Neural cell (in vitro differentiated cells): Measurements from ENCODE around the gene KBTBD6.

Source experiments
- CTCF ChIP-seq: fragments of 450-650 bp; IDR thresholded peaks from 2 replicates; pipeline ENCODE4 v1.5.1; 2014; ENCODE audit warnings: antibody characterized with exemption, mild to moderate bottlenecking, moderate library complexity; ENCODE audit not compliant: poor library complexity, severe bottlenecking
- EP300 ChIP-seq: fragments of 450-650 bp; conservative IDR thresholded peaks from 2 replicates; pipeline ENCODE4 v1.6.1; 2014; ENCODE audit warnings: antibody characterized with exemption, mild to moderate bottlenecking, moderate library complexity; ENCODE audit not compliant: poor library complexity, severe bottlenecking
- EZH2 ChIP-seq: fragments of 200-600, 300-800 bp; shearing (Covaris generic), sonication (generic); IDR thresholded peaks from 2 replicates; pipeline ENCODE4 v1.6.1; 2014; ENCODE audit warnings: antibody characterized with exemption, low read length, borderline replicate concordance, mild to moderate bottlenecking; ENCODE audit not compliant: insufficient read depth, poor library complexity, severe bottlenecking
- POLR2AphosphoS5 ChIP-seq: IDR thresholded peaks from 2 replicates; pipeline ENCODE4 v1.6.1; 2012
- RAD21 ChIP-seq: fragments of 450-650 bp; conservative IDR thresholded peaks from 2 replicates; pipeline ENCODE4 v1.6.1; 2014; ENCODE audit warnings: antibody characterized with exemption, mild to moderate bottlenecking, moderate library complexity
- SMC3 ChIP-seq: fragments of 450-650 bp; conservative IDR thresholded peaks from 2 replicates; pipeline ENCODE4 v1.6.1; 2014; ENCODE audit warnings: antibody characterized with exemption, mild to moderate bottlenecking, moderate library complexity; ENCODE audit not compliant: poor library complexity
- TAF1 ChIP-seq: IDR thresholded peaks from 2 replicates; pipeline ENCODE4 v1.6.1; 2012; ENCODE audit warnings: low read depth
- TF ChIP-seq, protein P1 (sequence below): IDR thresholded peaks from 2 replicates; pipeline ENCODE4 v1.6.1; 2012; ENCODE audit warnings: borderline replicate concordance

- TF ChIP-seq CTCF = no peak
- no peak for TF ChIP-seq EZH2
- no peak for TF ChIP-seq RAD21
- no peak for TF ChIP-seq SMC3
- TF ChIP-seq POLR2AphosphoS5 = no peak
- TF ChIP-seq TAF1 = no peak
- TF ChIP-seq, protein P1, sequence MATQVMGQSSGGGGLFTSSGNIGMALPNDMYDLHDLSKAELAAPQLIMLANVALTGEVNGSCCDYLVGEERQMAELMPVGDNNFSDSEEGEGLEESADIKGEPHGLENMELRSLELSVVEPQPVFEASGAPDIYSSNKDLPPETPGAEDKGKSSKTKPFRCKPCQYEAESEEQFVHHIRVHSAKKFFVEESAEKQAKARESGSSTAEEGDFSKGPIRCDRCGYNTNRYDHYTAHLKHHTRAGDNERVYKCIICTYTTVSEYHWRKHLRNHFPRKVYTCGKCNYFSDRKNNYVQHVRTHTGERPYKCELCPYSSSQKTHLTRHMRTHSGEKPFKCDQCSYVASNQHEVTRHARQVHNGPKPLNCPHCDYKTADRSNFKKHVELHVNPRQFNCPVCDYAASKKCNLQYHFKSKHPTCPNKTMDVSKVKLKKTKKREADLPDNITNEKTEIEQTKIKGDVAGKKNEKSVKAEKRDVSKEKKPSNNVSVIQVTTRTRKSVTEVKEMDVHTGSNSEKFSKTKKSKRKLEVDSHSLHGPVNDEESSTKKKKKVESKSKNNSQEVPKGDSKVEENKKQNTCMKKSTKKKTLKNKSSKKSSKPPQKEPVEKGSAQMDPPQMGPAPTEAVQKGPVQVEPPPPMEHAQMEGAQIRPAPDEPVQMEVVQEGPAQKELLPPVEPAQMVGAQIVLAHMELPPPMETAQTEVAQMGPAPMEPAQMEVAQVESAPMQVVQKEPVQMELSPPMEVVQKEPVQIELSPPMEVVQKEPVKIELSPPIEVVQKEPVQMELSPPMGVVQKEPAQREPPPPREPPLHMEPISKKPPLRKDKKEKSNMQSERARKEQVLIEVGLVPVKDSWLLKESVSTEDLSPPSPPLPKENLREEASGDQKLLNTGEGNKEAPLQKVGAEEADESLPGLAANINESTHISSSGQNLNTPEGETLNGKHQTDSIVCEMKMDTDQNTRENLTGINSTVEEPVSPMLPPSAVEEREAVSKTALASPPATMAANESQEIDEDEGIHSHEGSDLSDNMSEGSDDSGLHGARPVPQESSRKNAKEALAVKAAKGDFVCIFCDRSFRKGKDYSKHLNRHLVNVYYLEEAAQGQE = no peak
- no peak for TF ChIP-seq EP300
These were observed 26.6 kb upstream of the KBTBD6 start for GRCh38 chr13:41159174-41159573.
